ENCODE measurements around the gene B3GNT5. TPM values are rescaled to one million over a fixed set of nuclear protein-coding genes. Genes with fewer than 3 reads are reported as not detected.
A peak's percentile ranks its signal among the peaks of the same experiment; 100 is the strongest.

Gene B3GNT5
- total RNA-seq, 3 donors from 2014 or later, result 3.0 to 12.1 (median 6.2) TPM

DNA sequence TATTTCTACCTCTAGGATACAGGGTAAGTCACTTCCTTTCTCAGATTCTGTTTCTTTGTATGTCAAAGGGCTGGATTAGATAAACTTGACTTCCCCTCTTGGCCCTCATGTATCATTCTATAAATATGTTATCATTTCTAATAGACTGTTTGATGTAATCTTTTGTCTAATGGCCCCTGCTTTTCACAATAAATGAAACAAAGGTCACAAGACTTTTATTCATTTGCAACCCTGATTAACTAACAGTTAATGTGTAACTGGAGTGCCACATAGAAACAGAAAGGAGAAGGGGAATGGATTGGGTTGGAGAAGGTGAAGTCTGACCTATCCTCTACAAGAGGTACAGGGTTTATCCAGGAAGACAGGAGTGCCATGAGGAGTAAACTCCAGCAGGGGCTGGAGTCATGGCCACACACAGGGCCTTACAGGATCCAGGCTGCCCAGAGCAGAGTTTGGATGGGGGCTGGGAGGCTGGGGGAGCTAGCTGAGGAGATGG is 8.0 kb upstream of the B3GNT5 start:
- no peaks in the 10 kb centered on the region for H3K4me1 ChIP-seq
- TF ChIP-seq, protein P1, sequence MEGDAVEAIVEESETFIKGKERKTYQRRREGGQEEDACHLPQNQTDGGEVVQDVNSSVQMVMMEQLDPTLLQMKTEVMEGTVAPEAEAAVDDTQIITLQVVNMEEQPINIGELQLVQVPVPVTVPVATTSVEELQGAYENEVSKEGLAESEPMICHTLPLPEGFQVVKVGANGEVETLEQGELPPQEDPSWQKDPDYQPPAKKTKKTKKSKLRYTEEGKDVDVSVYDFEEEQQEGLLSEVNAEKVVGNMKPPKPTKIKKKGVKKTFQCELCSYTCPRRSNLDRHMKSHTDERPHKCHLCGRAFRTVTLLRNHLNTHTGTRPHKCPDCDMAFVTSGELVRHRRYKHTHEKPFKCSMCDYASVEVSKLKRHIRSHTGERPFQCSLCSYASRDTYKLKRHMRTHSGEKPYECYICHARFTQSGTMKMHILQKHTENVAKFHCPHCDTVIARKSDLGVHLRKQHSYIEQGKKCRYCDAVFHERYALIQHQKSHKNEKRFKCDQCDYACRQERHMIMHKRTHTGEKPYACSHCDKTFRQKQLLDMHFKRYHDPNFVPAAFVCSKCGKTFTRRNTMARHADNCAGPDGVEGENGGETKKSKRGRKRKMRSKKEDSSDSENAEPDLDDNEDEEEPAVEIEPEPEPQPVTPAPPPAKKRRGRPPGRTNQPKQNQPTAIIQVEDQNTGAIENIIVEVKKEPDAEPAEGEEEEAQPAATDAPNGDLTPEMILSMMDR (IDR thresholded peaks at IDR 0.05), result no peak
- no peak for TF ChIP-seq POLR2AphosphoS5 (IDR thresholded peaks at IDR 0.05)
- TF ChIP-seq POLR2A (IDR thresholded peaks at IDR 0.05), result no peak
- intact Hi-C loops (cut with DNase I; ENCODE audit: low total_unique reads), result no loop called here
- DNase-seq (ENCODE audit: low spot score in 2 of 2), result no peak
- H3K9me3 ChIP-seq, result peaks cover 11 to 13% of the 10 kb centered on the region in 2 donors
- H3K27ac ChIP-seq, result no peak overlapping the region
- H3K4me3 ChIP-seq, result no peak overlapping the region
- no peaks in the 10 kb centered on the region for H3K36me3 ChIP-seq
- H3K27me3 ChIP-seq, result no peaks in the 10 kb centered on the region

DNA sequence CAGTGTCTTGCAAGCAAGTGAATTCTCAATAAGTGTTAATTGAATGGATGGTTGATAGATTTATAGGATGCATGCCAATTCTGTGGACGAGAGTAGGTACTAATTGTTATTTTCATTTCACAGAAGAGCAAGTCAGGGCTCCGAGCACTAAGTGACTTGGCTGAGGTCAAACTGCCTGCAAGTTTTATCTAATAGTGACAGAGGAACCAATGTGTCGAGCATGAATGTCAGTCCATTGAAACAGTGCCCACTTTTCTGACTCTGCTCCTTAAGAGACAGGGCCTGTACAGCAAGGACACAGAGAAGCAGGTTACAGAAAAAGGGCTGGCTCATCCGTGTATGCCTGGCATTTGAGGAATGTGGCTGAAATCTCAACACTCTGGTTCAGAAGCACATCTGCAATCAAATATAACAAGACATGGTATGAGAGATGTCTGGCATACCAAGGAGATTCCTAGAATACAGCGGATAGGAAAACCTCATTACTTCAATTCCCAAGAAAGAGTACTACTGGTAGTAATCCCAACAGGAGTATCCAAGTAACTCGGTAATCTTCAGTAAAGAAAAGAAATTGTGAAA is 6.0 kb upstream of the B3GNT5 start:
- intact Hi-C loops (cut with DNase I; ENCODE audit: low total_unique reads), result no loop called here

DNA sequence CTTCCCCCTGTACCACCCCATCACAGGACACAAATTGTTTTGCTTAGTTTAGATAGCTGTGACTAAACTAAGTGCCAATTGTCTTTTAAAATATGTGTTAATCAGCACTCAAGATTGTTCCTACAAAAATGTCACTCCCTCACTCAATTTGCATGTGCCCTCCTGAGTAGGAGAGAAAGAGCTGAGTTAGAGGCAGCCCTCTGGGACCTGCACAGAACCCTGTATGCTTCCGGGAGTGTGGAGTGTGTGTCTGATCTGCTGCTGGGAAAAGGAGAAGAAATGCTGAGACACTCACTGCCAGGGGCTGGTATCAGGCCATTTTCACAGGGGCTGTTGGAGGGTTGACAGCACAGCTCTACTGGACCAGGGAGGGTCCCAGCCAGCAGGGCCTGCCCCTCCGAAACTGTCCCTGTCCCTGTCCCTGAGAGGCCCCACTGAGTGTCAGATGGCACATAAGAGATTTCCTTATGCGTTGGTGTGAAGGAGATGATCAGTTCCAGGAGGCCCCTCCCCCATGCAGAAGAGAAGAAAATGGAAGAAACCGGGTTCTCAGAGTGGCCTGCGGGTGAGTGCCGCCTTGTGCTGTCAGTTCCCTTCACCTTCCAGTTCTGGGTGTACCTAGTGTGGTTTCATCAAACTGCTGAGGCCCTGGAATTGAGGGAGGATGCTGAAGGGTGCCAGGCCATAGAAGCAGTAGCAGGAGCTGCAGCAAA is 3.9 kb upstream of the B3GNT5 start:
- Histone ChIP-seq H3K27me3 (no peaks in the 10 kb centered on the region), H3K36me3 (no peaks in the 10 kb centered on the region), H3K4me3 (no peak overlapping the region), H3K4me1 (no peaks in the 10 kb centered on the region), H3K27ac (no peak overlapping the region), H3K9me3 (no peaks in the 10 kb centered on the region)
- TF ChIP-seq, protein P1 (IDR thresholded peaks at IDR 0.05), result no peak
- TF ChIP-seq POLR2AphosphoS5 (IDR thresholded peaks at IDR 0.05), result no peak
- no peak for TF ChIP-seq POLR2A (IDR thresholded peaks at IDR 0.05)
- no peak for DNase-seq (ENCODE audit: low spot score in 2 of 2)
- intact Hi-C loops (cut with DNase I; ENCODE audit: low total_unique reads), result no loop called here

More for the DNA sequence above, 6.0 kb upstream of the B3GNT5 start:
- no peaks in the 10 kb centered on the region for H3K36me3 ChIP-seq
- DNase-seq (ENCODE audit: low spot score in 2 of 2), result no peak
- H3K4me3 ChIP-seq, result no peak overlapping the region
- no peaks in the 10 kb centered on the region for H3K27me3 ChIP-seq
- peaks cover 7 to 12% of the 10 kb centered on the region in 2 donors for H3K9me3 ChIP-seq
- no peaks in the 10 kb centered on the region for H3K4me1 ChIP-seq
- H3K27ac ChIP-seq, result no peak overlapping the region
- no peak for TF ChIP-seq POLR2AphosphoS5 (IDR thresholded peaks at IDR 0.05)

DNA sequence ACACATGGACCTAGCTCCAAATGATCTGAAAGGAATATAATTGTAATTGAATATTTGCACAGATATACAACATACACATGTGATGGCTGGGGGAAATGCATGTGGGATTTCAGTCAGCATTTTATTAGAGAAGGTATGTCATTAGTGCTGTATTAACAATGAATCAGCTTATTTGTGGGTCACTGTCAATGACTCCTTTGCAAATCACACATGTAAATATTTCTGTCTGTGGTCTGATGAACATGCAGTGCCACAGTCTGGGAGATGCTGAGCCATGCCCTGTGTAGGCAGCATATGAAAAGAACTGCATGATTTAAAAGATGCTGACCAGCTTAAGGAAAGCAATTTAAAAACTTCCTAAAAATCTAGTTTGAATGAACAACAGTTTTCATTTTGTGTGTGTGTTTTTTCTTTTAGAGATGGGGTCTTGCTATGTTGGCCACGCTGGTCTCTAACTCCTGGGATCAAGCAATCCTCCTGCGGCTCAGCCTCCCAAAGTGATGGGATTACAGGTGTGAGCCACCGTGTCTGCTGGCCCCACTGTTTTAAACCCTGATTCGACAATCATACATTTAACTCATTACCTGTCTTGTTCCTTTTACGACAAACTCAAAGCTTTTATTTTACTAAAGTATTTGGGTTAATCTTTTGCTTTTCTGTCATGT is 803 bp upstream of the B3GNT5 start:
- intact Hi-C loops (cut with DNase I; ENCODE audit: low total_unique reads), result no loop called here
- Histone ChIP-seq H3K9me3 (no peaks in the 10 kb centered on the region), H3K27ac (peak overlapping the region in 1 of 2 donors; percentile 95), H3K36me3 (no peaks in the 10 kb centered on the region), H3K4me1 (no peaks in the 10 kb centered on the region), H3K27me3 (no peaks in the 10 kb centered on the region), H3K4me3 (peak overlapping the region in 2 of 3 donors; percentile 84 to 87)
- no peak for DNase-seq (ENCODE audit: low spot score in 2 of 2)
- TF ChIP-seq, protein P1 (IDR thresholded peaks at IDR 0.05), result no peak
- TF ChIP-seq POLR2AphosphoS5 (IDR thresholded peaks at IDR 0.05) (no peak), POLR2A (IDR thresholded peaks at IDR 0.05) (no peak)

DNA sequence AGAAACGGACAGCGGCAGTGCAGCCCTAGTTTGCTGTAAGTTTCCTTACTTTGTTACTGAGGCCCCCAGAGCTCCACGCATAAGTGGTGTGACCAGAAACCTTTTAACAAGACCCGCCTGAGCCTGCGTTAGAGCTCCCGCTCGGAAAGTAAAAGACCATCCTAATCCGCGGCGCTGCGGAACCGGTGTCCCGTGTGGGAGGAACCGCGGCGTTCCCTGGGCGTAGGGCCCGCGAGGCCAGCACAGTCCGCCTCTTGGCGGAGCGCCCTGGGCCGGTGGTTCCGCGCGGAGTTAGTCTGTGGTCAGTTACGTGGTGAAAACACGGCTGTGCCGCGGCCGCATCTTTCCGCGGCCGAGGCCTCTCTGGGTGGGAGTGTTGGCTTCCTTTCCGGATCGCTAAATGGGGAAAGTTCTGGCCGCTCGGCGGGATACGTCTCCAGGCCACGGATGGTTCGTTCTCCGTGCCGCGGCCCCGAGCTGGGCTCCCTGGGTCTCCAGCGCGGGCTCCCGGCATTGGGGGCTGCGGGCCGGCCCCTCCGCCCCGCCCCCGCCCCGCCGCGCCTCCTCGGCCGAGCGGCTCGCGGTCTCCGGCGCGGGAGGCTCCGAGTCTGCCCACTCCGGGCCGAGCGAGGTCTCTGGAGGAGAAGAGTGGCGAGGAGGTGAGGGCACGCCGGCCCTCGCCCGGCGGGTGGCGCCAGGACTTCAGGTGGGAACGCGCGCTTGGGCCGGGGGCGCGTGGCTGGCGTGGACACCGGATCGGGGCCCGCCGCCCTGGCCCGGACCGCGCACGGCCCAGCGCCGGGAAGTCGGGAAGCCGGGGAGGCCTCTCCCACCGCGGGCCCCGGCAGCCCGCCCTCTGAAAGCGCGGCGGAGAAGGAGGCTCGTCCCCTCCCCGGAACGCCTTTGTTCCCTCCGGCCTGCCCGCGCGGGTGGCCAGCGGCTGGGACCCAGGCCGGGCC is 754 bp downstream of the B3GNT5 start:
- Histone ChIP-seq H3K4me1 (no peaks in the 10 kb centered on the region), H3K27ac (peak overlapping the region; percentile 93 to 95), H3K4me3 (peak overlapping the region; percentile 64 to 87 (median 84)), H3K27me3 (no peaks in the 10 kb centered on the region), H3K9me3 (no peaks in the 10 kb centered on the region), H3K36me3 (no peaks in the 10 kb centered on the region)
- peak in 1 of 2 donors; percentile 65 for DNase-seq (ENCODE audit: low spot score in 2 of 2)
- peak; percentile 28 for TF ChIP-seq POLR2A (IDR thresholded peaks at IDR 0.05)
- peak; percentile 35 to 63 (median 42) for TF ChIP-seq POLR2AphosphoS5 (IDR thresholded peaks at IDR 0.05)
- TF ChIP-seq, protein P1 (IDR thresholded peaks at IDR 0.05), result no peak
- intact Hi-C loops (cut with DNase I; ENCODE audit: low total_unique reads), result no loop called here

All from breast epithelium (tissue), 4 donors.